Left ventricle myocardium superior (tissue), 1 donor: Measurements from ENCODE around the gene PDE4DIP. TPM values are rescaled to one million over a fixed set of nuclear protein-coding genes. Genes with fewer than 3 reads are reported as not detected.
A peak's percentile ranks its signal among the peaks of the same experiment; 100 is the strongest.
"Not testable (repeated sequence)": the region's sequence is repeated elsewhere in the genome, so short reads cannot be mapped to it uniquely, and the experiment has no call there.

Experiments used
- ATAC-seq: fragments of 200-7000 bp; cut with Tn5 transposase; one replicate; pipeline ENCODE4 v1.9.1; 2020; ENCODE audit warnings: mild to moderate bottlenecking, moderate library complexity
- DNase-seq: peaks from one replicate; pipeline ENCODE4 v3.0.0-alpha.2; 2020
- intact Hi-C: fragments of 100-400 bp; cut with micrococcal nuclease; formaldehyde crosslinking; loops from one replicate; pipeline ENCODE4 v1.11.0; 2022
- total RNA-seq: library from RNA; stranded (reverse); fragmentation: NEBNext Ultra II Directional; extraction: Animal tissue kit (Norgen Biotek cat#: 25700); gene quantifications from one replicate; pipeline ENCODE4 v1.2.1, GENCODE V29; 2021
- donor health status: DM: no; HTN: yes; CAD: no; lungs with severe emphysema.

Gene PDE4DIP
- total RNA-seq, 1 donor from 2014 or later = 1,838 TPM

GRCh38 chr1:148958343-148958742 lies 114.1 kb downstream of the PDE4DIP start:
- intact Hi-C loops, ATAC-seq, DNase-seq: not testable (repeated sequence)

GRCh38 chr1:148960212-148961000 lies 116.2 kb downstream of the PDE4DIP start:
- ATAC-seq = peak; percentile 37
- intact Hi-C loops, DNase-seq: not testable (repeated sequence)

GRCh38 chr1:148962127-148962857 lies 118.1 kb downstream of the PDE4DIP start:
- intact Hi-C loops, DNase-seq: not testable (repeated sequence)
- ATAC-seq = peak; percentile 47

- ATAC-seq = peak; percentile 59
- DNase-seq, intact Hi-C loops: not testable (repeated sequence)
These were observed 121.9 kb downstream of the PDE4DIP start for GRCh38 chr1:148966084-148966483.

- intact Hi-C loops, DNase-seq: not testable (repeated sequence)
- ATAC-seq = peak; percentile 69
These were observed 123.4 kb downstream of the PDE4DIP start for GRCh38 chr1:148967580-148967979.

- intact Hi-C loops = not testable (repeated sequence)
These were observed 124.5 kb downstream of the PDE4DIP start for GRCh38 chr1:148968682-148969081.

GRCh38 chr1:148969126-148969525 lies 124.9 kb downstream of the PDE4DIP start:
- DNase-seq, ATAC-seq, intact Hi-C loops: not testable (repeated sequence)

More at GRCh38 chr1:148968682-148969081, 124.5 kb downstream of the PDE4DIP start:
- not testable (repeated sequence) for DNase-seq
- peak; percentile 30 for ATAC-seq

- ATAC-seq, intact Hi-C loops, DNase-seq: not testable (repeated sequence)
These were observed 131.2 kb downstream of the PDE4DIP start for GRCh38 chr1:148975453-148975852.

GRCh38 chr1:148975866-148976537 lies 131.8 kb downstream of the PDE4DIP start:
- ATAC-seq, DNase-seq: not testable (repeated sequence)

GRCh38 chr1:148977785-148978184 lies 133.6 kb downstream of the PDE4DIP start:
- intact Hi-C loops, DNase-seq, ATAC-seq: not testable (repeated sequence)

More at GRCh38 chr1:148975866-148976537, 131.8 kb downstream of the PDE4DIP start:
- intact Hi-C loops = not testable (repeated sequence)

GRCh38 chr1:148989378-148989777 lies 145.2 kb downstream of the PDE4DIP start:
- intact Hi-C loops, DNase-seq: not testable (repeated sequence)
- ATAC-seq = peak; percentile 70

GRCh38 chr1:148990233-148990788 lies 146.1 kb downstream of the PDE4DIP start:
- peak; percentile 7 for ATAC-seq
- DNase-seq, intact Hi-C loops: not testable (repeated sequence)

GRCh38 chr1:148991818-148992217 lies 147.6 kb downstream of the PDE4DIP start:
- ATAC-seq, intact Hi-C loops, DNase-seq: not testable (repeated sequence)

GRCh38 chr1:148992364-148992763 lies 148.1 kb downstream of the PDE4DIP start:
- intact Hi-C loops, DNase-seq: not testable (repeated sequence)
- peak; percentile 9 for ATAC-seq

- DNase-seq, intact Hi-C loops, ATAC-seq: not testable (repeated sequence)
These were observed 152.4 kb downstream of the PDE4DIP start for GRCh38 chr1:148996449-148997224.

- intact Hi-C loops, DNase-seq: not testable (repeated sequence)
- ATAC-seq = peak; percentile 84
These were observed 153.2 kb downstream of the PDE4DIP start for GRCh38 chr1:148997405-148997804.

GRCh38 chr1:149002664-149003063 lies 158.4 kb downstream of the PDE4DIP start:
- DNase-seq, intact Hi-C loops, ATAC-seq: not testable (repeated sequence)

- intact Hi-C loops, DNase-seq, ATAC-seq: not testable (repeated sequence)
These were observed 164.1 kb downstream of the PDE4DIP start for GRCh38 chr1:149008326-149008725.
